WTC11 (cell line): ENCODE measurements around the gene PLD2. TPM values are rescaled to one million over a fixed set of nuclear protein-coding genes. Genes with fewer than 3 reads are reported as not detected.

Experiments used
- ATAC-seq: fragments of 200-7000 bp; cut with Tn5 transposase; 2 replicates; pipeline ENCODE4 v1.10.0; 2021; ENCODE audit warnings: mild to moderate bottlenecking, moderate library complexity
- CTCF ChIA-PET: fragments of 300-600 bp; sonication (Branson Sonifier 250); formaldehyde crosslinking; loops from one replicate; lab custom pipeline; 2021; ENCODE audit warnings: antibody characterized with exemption; lab: Charles Lee
- POLR2A ChIA-PET: fragments of 350-600 bp; sonication (Branson Sonifier 250); formaldehyde crosslinking; loops from one replicate; lab custom pipeline; 2021; ENCODE audit warnings: antibody characterized with exemption; lab: Charles Lee
- DNase-seq: peaks from one replicate; pipeline ENCODE4 v3.0.0; 2021; ENCODE audit warnings: low spot score
- H3K27ac Mint-ChIP-seq: 2 replicates; pipeline ENCODE4 v1.8.0; 2021; ENCODE audit warnings: mixed read lengths
- H3K27me3 Mint-ChIP-seq: 2 replicates; pipeline ENCODE4 v1.8.0; 2021; ENCODE audit warnings: low read depth, mild to moderate bottlenecking, moderate library complexity, mixed read lengths
- H3K36me3 Mint-ChIP-seq: 2 replicates; pipeline ENCODE4 v1.8.0; 2021; ENCODE audit warnings: mixed read lengths
- H3K4me1 Mint-ChIP-seq: 2 replicates; pipeline ENCODE4 v1.8.0; 2022; ENCODE audit warnings: mixed read lengths
- H3K4me3 Mint-ChIP-seq: 2 replicates; pipeline ENCODE4 v1.8.0; 2021; ENCODE audit warnings: mild to moderate bottlenecking, moderate library complexity, mixed read lengths
- H3K9me3 Mint-ChIP-seq: 2 replicates; pipeline ENCODE4 v1.8.0; 2021; ENCODE audit warnings: mixed read lengths
- AFF4 ChIP-seq: sonication (generic); formaldehyde crosslinking; IDR thresholded peaks from 2 replicates; pipeline ENCODE4 v1.8.1; 2023; ENCODE audit warnings: mild to moderate bottlenecking, missing genetic modification reagents, borderline replicate concordance
- ATF1 ChIP-seq: sonication (generic); formaldehyde crosslinking; IDR thresholded peaks from 2 replicates; pipeline ENCODE4 v1.8.1; 2023; ENCODE audit warnings: mild to moderate bottlenecking, moderate library complexity, missing genetic modification reagents
- CBFB ChIP-seq: sonication (generic); formaldehyde crosslinking; IDR thresholded peaks from 2 replicates; pipeline ENCODE4 v1.8.1; 2022; ENCODE audit warnings: mild to moderate bottlenecking, low read depth, missing genetic modification reagents
- CDX4 ChIP-seq: fragments of 250-450 bp; sonication (Bioruptor Pico); IDR thresholded peaks from 2 replicates; pipeline ENCODE4 v1.9.0; 2021; ENCODE audit warnings: moderate library complexity, mild to moderate bottlenecking, inconsistent platforms, borderline replicate concordance
- CREB1 ChIP-seq: sonication (generic); formaldehyde crosslinking; IDR thresholded peaks from 2 replicates; pipeline ENCODE4 v1.8.0; 2023; ENCODE audit warnings: mild to moderate bottlenecking, missing genetic modification reagents
- CREM ChIP-seq: sonication (generic); formaldehyde crosslinking; IDR thresholded peaks from 2 replicates; pipeline ENCODE4 v1.8.1; 2022; ENCODE audit warnings: mild to moderate bottlenecking, missing genetic modification reagents, moderate library complexity
- E2F1 ChIP-seq: sonication (generic); formaldehyde crosslinking; IDR thresholded peaks from 2 replicates; pipeline ENCODE4 v1.8.0; 2022; ENCODE audit warnings: mild to moderate bottlenecking, missing genetic modification reagents
- ELF4 ChIP-seq: sonication (generic); formaldehyde crosslinking; IDR thresholded peaks from 2 replicates; pipeline ENCODE4 v1.8.1; 2022; ENCODE audit warnings: low read depth, mild to moderate bottlenecking, moderate library complexity, missing genetic modification reagents
- ETV6 ChIP-seq: sonication (generic); formaldehyde crosslinking; IDR thresholded peaks from 2 replicates; pipeline ENCODE4 v1.8.1; 2022; ENCODE audit warnings: mild to moderate bottlenecking, missing genetic modification reagents
- JUN ChIP-seq: sonication (generic); formaldehyde crosslinking; IDR thresholded peaks from 2 replicates; pipeline ENCODE4 v1.8.0; 2023; ENCODE audit warnings: mild to moderate bottlenecking, missing genetic modification reagents
- PRRX2 ChIP-seq: fragments of 250-450 bp; sonication (Bioruptor Pico); IDR thresholded peaks from 2 replicates; pipeline ENCODE4 v1.8.0; 2021; ENCODE audit warnings: mild to moderate bottlenecking
- RELA ChIP-seq: sonication (generic); formaldehyde crosslinking; IDR thresholded peaks from 2 replicates; pipeline ENCODE4 v1.8.1; 2022; ENCODE audit warnings: missing genetic modification reagents, mild to moderate bottlenecking, borderline replicate concordance
- RORB ChIP-seq: fragments of 250-450 bp; sonication (Bioruptor Pico); IDR thresholded peaks from 2 replicates; pipeline ENCODE4 v1.9.0; 2021; ENCODE audit warnings: mild to moderate bottlenecking
- TEAD1 ChIP-seq: sonication (generic); formaldehyde crosslinking; IDR thresholded peaks from 2 replicates; pipeline ENCODE4 v1.8.0; 2022; ENCODE audit warnings: mild to moderate bottlenecking, missing genetic modification reagents
- ZNF121 ChIP-seq: sonication (generic); formaldehyde crosslinking; IDR thresholded peaks from 2 replicates; pipeline ENCODE4 v1.8.0; 2023; ENCODE audit warnings: missing genetic modification reagents
- ZNF281 ChIP-seq: sonication (generic); formaldehyde crosslinking; IDR thresholded peaks from 2 replicates; pipeline ENCODE4 v1.8.0; 2023; ENCODE audit warnings: mild to moderate bottlenecking, missing genetic modification reagents
- ZNF396 ChIP-seq: fragments of 250-450 bp; sonication (Bioruptor Pico); IDR thresholded peaks from 2 replicates; pipeline ENCODE4 v1.8.0; 2021; ENCODE audit warnings: mild to moderate bottlenecking, moderate library complexity, borderline replicate concordance
- ZNF425 ChIP-seq: fragments of 250-450 bp; sonication (Bioruptor Pico); conservative IDR thresholded peaks from 2 replicates; pipeline ENCODE4 v1.9.0; 2021; ENCODE audit warnings: mild to moderate bottlenecking
- ZNF512 ChIP-seq: sonication (generic); formaldehyde crosslinking; IDR thresholded peaks from 2 replicates; pipeline ENCODE4 v1.8.1; 2022; ENCODE audit warnings: missing genetic modification reagents, borderline replicate concordance
- ZSCAN18 ChIP-seq: fragments of 250-450 bp; sonication (Bioruptor Pico); IDR thresholded peaks from 2 replicates; pipeline ENCODE4 v2.1.2; 2022; ENCODE audit warnings: mild to moderate bottlenecking, moderate library complexity
- total RNA-seq: library from RNA; stranded (reverse); gene quantifications from 3 replicates; pipeline ENCODE4 v1.2.3, GENCODE V29; 2021

The PLD2 gene
- total RNA-seq, 1 experiment from 2014 or later, result 64.9 TPM

- Mint-ChIP-seq H3K27me3 (no peaks in the 10 kb centered on the region), H3K36me3 (no peaks in the 10 kb centered on the region), H3K4me1 (peaks cover 71% of the 10 kb centered on the region)
- ATAC-seq, result peak; percentile 61
- CTCF ChIA-PET, result interaction anchor here (0.6 to 2.0 kb wide), 12 partner anchors 8 to 148 kb away, joined by 3 to 11 read pairs (median 4); partner anchors contain the start of gene ARRB2
- peak; percentile 90; the same call in 1 of the 2 replicates for TF ChIP-seq ZNF281
- TF ChIP-seq ETV6 (CRISPR knock-in tag), result no peak
- TF ChIP-seq JUN (CRISPR knock-in tag), result no peak
- TF ChIP-seq AFF4 (CRISPR knock-in tag), result no peak
- no peak for TF ChIP-seq ELF4 (CRISPR knock-in tag)
- peak; percentile 90 for TF ChIP-seq ZNF121 (CRISPR knock-in tag)
- no peak for TF ChIP-seq RELA (CRISPR knock-in tag)
- TF ChIP-seq, all 79 proteins: peak for 2
- no peak for DNase-seq
- H3K27ac Mint-ChIP-seq, result peak overlapping the region; percentile 88
- POLR2A ChIA-PET, result interaction anchor here (0.5 to 1.5 kb wide), 9 partner anchors 10 to 1330 kb away, joined by 3 to 5 read pairs (median 3); no protein-coding TSS in a partner anchor
- H3K4me3 Mint-ChIP-seq, result peak overlapping the region; percentile 42
- no peaks in the 10 kb centered on the region for H3K9me3 Mint-ChIP-seq
Observed at GRCh38 chr17:4858068-4858881, 51.3 kb downstream of the PLD2 start.

- POLR2A ChIA-PET, result interaction anchor here (1.1 to 1.5 kb wide), 3 partner anchors 9 to 69 kb away, joined by 3 to 4 read pairs (median 3); no protein-coding TSS in a partner anchor
- TF ChIP-seq ATF1 (CRISPR knock-in tag) (no peak), TEAD1 (CRISPR knock-in tag) (no peak), CREM (CRISPR knock-in tag) (no peak), E2F1 (no peak), ZNF512 (CRISPR knock-in tag) (no peak), CBFB (CRISPR knock-in tag) (no peak), ZNF425 (CRISPR knock-in tag) (no peak), CREB1 (CRISPR knock-in tag) (no peak), ZNF396 (CRISPR knock-in tag) (no peak), ZSCAN18 (CRISPR knock-in tag) (no peak), PRRX2 (no peak), CDX4 (CRISPR knock-in tag) (no peak), RORB (CRISPR knock-in tag) (no peak)
Observed at GRCh38 chr17:4858882-4859260, 51.9 kb downstream of the PLD2 start.

More at GRCh38 chr17:4858882-4859260, 51.9 kb downstream of the PLD2 start:
- DNase-seq, result peak; percentile 38
- Mint-ChIP-seq H3K27ac (peak overlapping the region; percentile 88), H3K9me3 (no peaks in the 10 kb centered on the region), H3K36me3 (no peaks in the 10 kb centered on the region), H3K4me3 (peak overlapping the region; percentile 42), H3K27me3 (no peaks in the 10 kb centered on the region), H3K4me1 (peaks cover 68% of the 10 kb centered on the region)
- CTCF ChIA-PET, result interaction anchor here (0.9 to 2.0 kb wide), 4 partner anchors 23 to 69 kb away, joined by 4 to 9 read pairs (median 4); no protein-coding TSS in a partner anchor
- peak; percentile 31 for ATAC-seq
